ENCODE results near the gene CRYBB1.

The CRYBB1 gene

DNA sequence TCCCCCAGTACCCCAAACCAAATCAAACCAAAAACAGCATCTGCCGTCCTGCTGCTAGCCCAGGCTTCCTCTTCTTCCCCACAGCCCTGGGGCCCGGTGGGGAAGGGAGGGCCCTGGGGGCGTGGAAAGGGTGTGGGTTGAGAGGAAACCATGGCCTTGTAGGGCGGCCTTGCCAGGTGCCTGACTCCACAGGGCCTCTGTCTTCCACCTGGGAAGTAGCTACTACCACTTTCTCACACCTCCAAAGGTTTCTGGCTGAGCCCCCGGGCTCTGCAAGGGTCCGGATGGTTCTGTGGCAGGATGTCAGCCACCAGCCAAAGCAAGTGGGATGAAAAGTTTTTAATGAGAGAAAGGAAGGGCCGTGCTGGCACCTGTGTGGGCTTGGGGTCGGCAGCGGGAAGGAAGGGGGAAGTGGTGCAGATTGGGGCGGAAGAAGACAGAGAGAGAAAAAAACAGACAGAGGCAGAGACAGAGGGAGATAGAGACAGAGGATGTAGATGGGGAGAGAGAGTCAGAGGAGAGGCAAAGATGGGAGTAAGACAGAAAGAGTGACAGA lies 38.4 kb downstream of the CRYBB1 start:
- no peak for TF ChIP-seq BACH2 (CRISPR knock-in tag; IDR thresholded peaks at IDR 0.05; ENCODE audit: borderline replicate concordance)
- no peak for TF ChIP-seq ZFP3 (CRISPR knock-in tag; IDR thresholded peaks at IDR 0.05)
- TF ChIP-seq TCF4 (CRISPR knock-in tag; IDR thresholded peaks at IDR 0.05; ENCODE audit: borderline replicate concordance) = no peak
- no peak for TF ChIP-seq RARB (CRISPR knock-in tag; IDR thresholded peaks at IDR 0.05)
- TF ChIP-seq PPARA (CRISPR knock-in tag; IDR thresholded peaks at IDR 0.05; ENCODE audit: borderline replicate concordance) = no peak
- TF ChIP-seq ESRRG (CRISPR knock-in tag; IDR thresholded peaks at IDR 0.05) = no peak
- no peak for TF ChIP-seq SNAI2 (CRISPR knock-in tag; IDR thresholded peaks at IDR 0.05)
- TF ChIP-seq, protein P1, sequence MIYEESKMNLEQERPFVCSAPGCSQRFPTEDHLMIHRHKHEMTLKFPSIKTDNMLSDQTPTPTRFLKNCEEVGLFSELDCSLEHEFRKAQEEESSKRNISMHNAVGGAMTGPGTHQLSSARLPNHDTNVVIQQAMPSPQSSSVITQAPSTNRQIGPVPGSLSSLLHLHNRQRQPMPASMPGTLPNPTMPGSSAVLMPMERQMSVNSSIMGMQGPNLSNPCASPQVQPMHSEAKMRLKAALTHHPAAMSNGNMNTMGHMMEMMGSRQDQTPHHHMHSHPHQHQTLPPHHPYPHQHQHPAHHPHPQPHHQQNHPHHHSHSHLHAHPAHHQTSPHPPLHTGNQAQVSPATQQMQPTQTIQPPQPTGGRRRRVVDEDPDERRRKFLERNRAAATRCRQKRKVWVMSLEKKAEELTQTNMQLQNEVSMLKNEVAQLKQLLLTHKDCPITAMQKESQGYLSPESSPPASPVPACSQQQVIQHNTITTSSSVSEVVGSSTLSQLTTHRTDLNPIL (CRISPR knock-in tag; IDR thresholded peaks at IDR 0.05; ENCODE audit: low read depth) = no peak
- TF ChIP-seq GLIS3 (CRISPR knock-in tag; IDR thresholded peaks at IDR 0.05) = no peak
- no peak for TF ChIP-seq ZNF8 (CRISPR knock-in tag; IDR thresholded peaks at IDR 0.05)
- TF ChIP-seq, protein P2, sequence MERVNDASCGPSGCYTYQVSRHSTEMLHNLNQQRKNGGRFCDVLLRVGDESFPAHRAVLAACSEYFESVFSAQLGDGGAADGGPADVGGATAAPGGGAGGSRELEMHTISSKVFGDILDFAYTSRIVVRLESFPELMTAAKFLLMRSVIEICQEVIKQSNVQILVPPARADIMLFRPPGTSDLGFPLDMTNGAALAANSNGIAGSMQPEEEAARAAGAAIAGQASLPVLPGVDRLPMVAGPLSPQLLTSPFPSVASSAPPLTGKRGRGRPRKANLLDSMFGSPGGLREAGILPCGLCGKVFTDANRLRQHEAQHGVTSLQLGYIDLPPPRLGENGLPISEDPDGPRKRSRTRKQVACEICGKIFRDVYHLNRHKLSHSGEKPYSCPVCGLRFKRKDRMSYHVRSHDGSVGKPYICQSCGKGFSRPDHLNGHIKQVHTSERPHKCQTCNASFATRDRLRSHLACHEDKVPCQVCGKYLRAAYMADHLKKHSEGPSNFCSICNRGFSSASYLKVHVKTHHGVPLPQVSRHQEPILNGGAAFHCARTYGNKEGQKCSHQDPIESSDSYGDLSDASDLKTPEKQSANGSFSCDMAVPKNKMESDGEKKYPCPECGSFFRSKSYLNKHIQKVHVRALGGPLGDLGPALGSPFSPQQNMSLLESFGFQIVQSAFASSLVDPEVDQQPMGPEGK (CRISPR knock-in tag; IDR thresholded peaks at IDR 0.05; ENCODE audit: borderline replicate concordance) = no peak
- no peak for TF ChIP-seq CSDC2 (CRISPR knock-in tag; IDR thresholded peaks at IDR 0.05)
- TF ChIP-seq ZNF70 (CRISPR knock-in tag; IDR thresholded peaks at IDR 0.05) = no peak
- TF ChIP-seq, protein P3, sequence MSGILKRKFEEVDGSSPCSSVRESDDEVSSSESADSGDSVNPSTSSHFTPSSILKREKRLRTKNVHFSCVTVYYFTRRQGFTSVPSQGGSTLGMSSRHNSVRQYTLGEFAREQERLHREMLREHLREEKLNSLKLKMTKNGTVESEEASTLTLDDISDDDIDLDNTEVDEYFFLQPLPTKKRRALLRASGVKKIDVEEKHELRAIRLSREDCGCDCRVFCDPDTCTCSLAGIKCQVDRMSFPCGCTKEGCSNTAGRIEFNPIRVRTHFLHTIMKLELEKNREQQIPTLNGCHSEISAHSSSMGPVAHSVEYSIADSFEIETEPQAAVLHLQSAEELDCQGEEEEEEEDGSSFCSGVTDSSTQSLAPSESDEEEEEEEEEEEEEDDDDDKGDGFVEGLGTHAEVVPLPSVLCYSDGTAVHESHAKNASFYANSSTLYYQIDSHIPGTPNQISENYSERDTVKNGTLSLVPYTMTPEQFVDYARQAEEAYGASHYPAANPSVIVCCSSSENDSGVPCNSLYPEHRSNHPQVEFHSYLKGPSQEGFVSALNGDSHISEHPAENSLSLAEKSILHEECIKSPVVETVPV (CRISPR knock-in tag; IDR thresholded peaks at IDR 0.05) = no peak
- TF ChIP-seq, protein P4, sequence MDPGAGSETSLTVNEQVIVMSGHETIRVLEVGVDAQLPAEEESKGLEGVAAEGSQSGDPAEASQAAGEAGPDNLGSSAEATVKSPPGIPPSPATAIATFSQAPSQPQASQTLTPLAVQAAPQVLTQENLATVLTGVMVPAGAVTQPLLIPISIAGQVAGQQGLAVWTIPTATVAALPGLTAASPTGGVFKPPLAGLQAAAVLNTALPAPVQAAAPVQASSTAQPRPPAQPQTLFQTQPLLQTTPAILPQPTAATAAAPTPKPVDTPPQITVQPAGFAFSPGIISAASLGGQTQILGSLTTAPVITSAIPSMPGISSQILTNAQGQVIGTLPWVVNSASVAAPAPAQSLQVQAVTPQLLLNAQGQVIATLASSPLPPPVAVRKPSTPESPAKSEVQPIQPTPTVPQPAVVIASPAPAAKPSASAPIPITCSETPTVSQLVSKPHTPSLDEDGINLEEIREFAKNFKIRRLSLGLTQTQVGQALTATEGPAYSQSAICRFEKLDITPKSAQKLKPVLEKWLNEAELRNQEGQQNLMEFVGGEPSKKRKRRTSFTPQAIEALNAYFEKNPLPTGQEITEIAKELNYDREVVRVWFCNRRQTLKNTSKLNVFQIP (CRISPR knock-in tag; IDR thresholded peaks at IDR 0.05; ENCODE audit: borderline replicate concordance, low read depth) = no peak
- TF ChIP-seq OSR1 (CRISPR knock-in tag; IDR thresholded peaks at IDR 0.05) = no peak
- TF ChIP-seq, protein P5, sequence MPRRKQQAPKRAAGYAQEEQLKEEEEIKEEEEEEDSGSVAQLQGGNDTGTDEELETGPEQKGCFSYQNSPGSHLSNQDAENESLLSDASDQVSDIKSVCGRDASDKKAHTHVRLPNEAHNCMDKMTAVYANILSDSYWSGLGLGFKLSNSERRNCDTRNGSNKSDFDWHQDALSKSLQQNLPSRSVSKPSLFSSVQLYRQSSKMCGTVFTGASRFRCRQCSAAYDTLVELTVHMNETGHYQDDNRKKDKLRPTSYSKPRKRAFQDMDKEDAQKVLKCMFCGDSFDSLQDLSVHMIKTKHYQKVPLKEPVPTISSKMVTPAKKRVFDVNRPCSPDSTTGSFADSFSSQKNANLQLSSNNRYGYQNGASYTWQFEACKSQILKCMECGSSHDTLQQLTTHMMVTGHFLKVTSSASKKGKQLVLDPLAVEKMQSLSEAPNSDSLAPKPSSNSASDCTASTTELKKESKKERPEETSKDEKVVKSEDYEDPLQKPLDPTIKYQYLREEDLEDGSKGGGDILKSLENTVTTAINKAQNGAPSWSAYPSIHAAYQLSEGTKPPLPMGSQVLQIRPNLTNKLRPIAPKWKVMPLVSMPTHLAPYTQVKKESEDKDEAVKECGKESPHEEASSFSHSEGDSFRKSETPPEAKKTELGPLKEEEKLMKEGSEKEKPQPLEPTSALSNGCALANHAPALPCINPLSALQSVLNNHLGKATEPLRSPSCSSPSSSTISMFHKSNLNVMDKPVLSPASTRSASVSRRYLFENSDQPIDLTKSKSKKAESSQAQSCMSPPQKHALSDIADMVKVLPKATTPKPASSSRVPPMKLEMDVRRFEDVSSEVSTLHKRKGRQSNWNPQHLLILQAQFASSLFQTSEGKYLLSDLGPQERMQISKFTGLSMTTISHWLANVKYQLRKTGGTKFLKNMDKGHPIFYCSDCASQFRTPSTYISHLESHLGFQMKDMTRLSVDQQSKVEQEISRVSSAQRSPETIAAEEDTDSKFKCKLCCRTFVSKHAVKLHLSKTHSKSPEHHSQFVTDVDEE (CRISPR knock-in tag; IDR thresholded peaks at IDR 0.05) = no peak
- ATAC-seq = no peak

DNA sequence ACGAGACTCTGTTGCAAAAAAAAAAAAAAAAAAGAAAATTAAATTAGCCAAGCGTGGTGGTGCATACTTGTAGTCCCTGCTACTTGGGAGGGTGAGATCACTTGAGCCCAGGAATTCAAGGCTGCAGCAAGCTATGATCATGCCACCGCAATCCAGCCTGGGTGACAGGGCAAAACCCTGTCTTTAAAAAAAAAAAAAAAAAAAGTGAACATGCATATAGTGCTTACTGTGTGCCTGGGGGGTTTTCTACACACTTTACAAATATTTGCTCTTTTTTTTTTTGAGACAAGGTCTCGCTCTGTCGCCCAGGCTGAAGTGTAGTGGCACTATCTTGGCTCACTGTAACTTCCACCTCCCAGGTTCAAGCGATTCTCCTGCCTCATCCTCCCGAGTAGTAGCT lies 40.7 kb downstream of the CRYBB1 start:
- TF ChIP-seq, protein P1 (CRISPR knock-in tag; IDR thresholded peaks at IDR 0.05; ENCODE audit: low read depth) = no peak
- TF ChIP-seq ZNF70 (CRISPR knock-in tag; IDR thresholded peaks at IDR 0.05) (no peak), ZFP3 (CRISPR knock-in tag; IDR thresholded peaks at IDR 0.05) (no peak), ESRRG (CRISPR knock-in tag; IDR thresholded peaks at IDR 0.05) (no peak), TCF4 (CRISPR knock-in tag; IDR thresholded peaks at IDR 0.05; ENCODE audit: borderline replicate concordance) (no peak), PPARA (CRISPR knock-in tag; IDR thresholded peaks at IDR 0.05; ENCODE audit: borderline replicate concordance) (no peak), GLIS3 (CRISPR knock-in tag; IDR thresholded peaks at IDR 0.05) (no peak), ZNF8 (CRISPR knock-in tag; IDR thresholded peaks at IDR 0.05) (no peak), ISL1 (CRISPR knock-in tag; IDR thresholded peaks at IDR 0.05) (no peak)
- TF ChIP-seq, protein P2 (CRISPR knock-in tag; IDR thresholded peaks at IDR 0.05; ENCODE audit: borderline replicate concordance) = no peak
- ATAC-seq = no peak
